Measurements from ENCODE around the gene ANXA11. TPM values are rescaled to one million over a fixed set of nuclear protein-coding genes. Genes with fewer than 3 reads are reported as not detected.

The ANXA11 gene
- total RNA-seq, 1 donor from 2014 or later, result 456 TPM

- DNase-seq (ENCODE audit: low spot score), result no peak
Measured at GRCh38 chr10:80191589-80192270, 13.6 kb downstream of the ANXA11 start.

GRCh38 chr10:80188713-80189112 is 16.6 kb downstream of the ANXA11 start:
- DNase-seq (ENCODE audit: low spot score), result peak; percentile 20

GRCh38 chr10:80187465-80188409 is 17.6 kb downstream of the ANXA11 start:
- DNase-seq (ENCODE audit: low spot score), result peak; percentile 45

GRCh38 chr10:80187060-80187459 is 18.3 kb downstream of the ANXA11 start:
- DNase-seq (ENCODE audit: low spot score), result no peak

- DNase-seq (ENCODE audit: low spot score), result peak; percentile 18
Measured at GRCh38 chr10:80186364-80187012, 18.8 kb downstream of the ANXA11 start.

GRCh38 chr10:80185578-80186299 is 19.6 kb downstream of the ANXA11 start:
- DNase-seq (ENCODE audit: low spot score), result peak; percentile 8

- DNase-seq (ENCODE audit: low spot score), result no peak
Measured at GRCh38 chr10:80184291-80184690, 21.0 kb downstream of the ANXA11 start.

GRCh38 chr10:80183436-80183835 is 21.9 kb downstream of the ANXA11 start:
- DNase-seq (ENCODE audit: low spot score), result no peak

- DNase-seq (ENCODE audit: low spot score), result no peak
Measured at GRCh38 chr10:80182986-80183385, 22.4 kb downstream of the ANXA11 start.

GRCh38 chr10:80177781-80178636 is 27.3 kb downstream of the ANXA11 start:
- DNase-seq (ENCODE audit: low spot score), result no peak

GRCh38 chr10:80176526-80176925 is 28.8 kb downstream of the ANXA11 start:
- no peak for DNase-seq (ENCODE audit: low spot score)

GRCh38 chr10:80174641-80175395 is 30.5 kb downstream of the ANXA11 start:
- no peak for DNase-seq (ENCODE audit: low spot score)

GRCh38 chr10:80173466-80173865 is 31.9 kb downstream of the ANXA11 start:
- DNase-seq (ENCODE audit: low spot score), result no peak

- DNase-seq (ENCODE audit: low spot score), result no peak
Measured at GRCh38 chr10:80172896-80173295, 32.4 kb downstream of the ANXA11 start.

- peak; percentile 60 for DNase-seq (ENCODE audit: low spot score)
Measured at GRCh38 chr10:80171248-80171660, 34.1 kb downstream of the ANXA11 start.

GRCh38 chr10:80170641-80171040 is 34.7 kb downstream of the ANXA11 start:
- DNase-seq (ENCODE audit: low spot score), result peak; percentile 87

GRCh38 chr10:80170026-80170425 is 35.3 kb downstream of the ANXA11 start:
- no peak for DNase-seq (ENCODE audit: low spot score)

- DNase-seq (ENCODE audit: low spot score), result peak; percentile 84
Measured at GRCh38 chr10:80168679-80169380, 36.5 kb downstream of the ANXA11 start.

GRCh38 chr10:80168162-80168511 is 37.2 kb downstream of the ANXA11 start:
- no peak for DNase-seq (ENCODE audit: low spot score)

Data from mesenteric fat pad (tissue), 1 donor.